Ovary (tissue), 3 donors: ENCODE measurements around the gene MGME1.
A peak's percentile ranks its signal among the peaks of the same experiment; 100 is the strongest.

Experiments used
- EP300 ChIP-seq: sonication (generic); formaldehyde crosslinking; IDR thresholded peaks from one replicate; pipeline ENCODE4 v1.6.1; 2017; ENCODE audit warnings: antibody characterized with exemption
- POLR2A ChIP-seq: fragments of 450-650 bp; IDR thresholded peaks from one replicate; pipeline ENCODE4 v1.6.1; 2017; ENCODE audit warnings: antibody characterized with exemption, mild to moderate bottlenecking, moderate library complexity
- TF ChIP-seq, protein P1 (sequence below), 3 donors: fragments of 450-650 bp in 2 of 3; fragments of 200-600 bp in 1 of 3; IDR thresholded peaks; one replicate each; pipeline versions ENCODE4 v1.5.1 to v1.8.0; 2016 to 2022; ENCODE audit warnings: antibody characterized with exemption in 3 of 3, mild to moderate bottlenecking in 1 of 3
- donor health status: DM: no; HTN: no; CAD: no.

DNA sequence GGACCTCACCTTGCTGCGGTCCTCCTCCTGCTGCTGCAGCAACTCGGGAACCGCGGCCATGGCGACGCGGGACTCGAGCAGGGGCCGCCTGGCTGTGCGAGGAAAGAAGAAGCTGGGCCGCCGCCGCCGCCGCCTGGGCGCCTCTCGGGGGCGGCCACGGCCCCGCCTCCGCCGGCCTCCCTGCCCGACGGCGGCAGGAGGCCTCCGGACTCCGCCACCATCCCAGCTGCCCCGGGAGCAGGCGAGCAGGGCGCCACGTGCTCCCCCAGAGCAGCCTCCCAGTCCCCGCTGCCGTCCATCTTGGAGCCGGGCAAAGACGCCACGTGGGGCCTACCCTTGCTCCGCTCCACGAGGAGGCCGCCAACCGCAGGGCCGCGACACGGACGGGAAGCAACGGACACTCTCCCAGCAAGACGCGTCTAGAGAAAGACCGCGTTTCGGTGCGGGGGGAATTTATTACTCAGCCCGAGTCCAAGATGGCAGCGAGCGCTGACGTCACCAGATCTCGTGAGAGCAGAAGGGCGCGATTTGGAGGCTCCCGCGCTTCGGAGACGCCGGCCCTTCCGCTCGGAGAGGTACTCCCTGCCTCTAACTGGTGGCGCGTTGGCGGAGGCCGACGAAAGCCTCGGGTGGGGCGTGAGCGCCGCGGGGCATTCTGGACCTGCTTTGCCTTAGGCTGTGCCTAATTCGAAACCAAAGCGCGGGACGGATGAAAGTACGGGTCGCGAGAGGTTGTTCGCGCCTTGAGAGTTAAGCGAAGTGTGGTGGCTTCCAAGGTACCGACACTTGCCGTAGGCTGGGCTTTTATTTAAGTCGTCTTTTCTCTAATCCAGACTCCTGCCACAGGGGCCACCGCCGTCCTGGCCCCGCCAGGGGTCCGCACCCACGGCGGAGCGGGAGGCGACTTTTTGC lies at the start of gene MGME1, which contains the start of gene SNX5:
- TF ChIP-seq, protein P1, sequence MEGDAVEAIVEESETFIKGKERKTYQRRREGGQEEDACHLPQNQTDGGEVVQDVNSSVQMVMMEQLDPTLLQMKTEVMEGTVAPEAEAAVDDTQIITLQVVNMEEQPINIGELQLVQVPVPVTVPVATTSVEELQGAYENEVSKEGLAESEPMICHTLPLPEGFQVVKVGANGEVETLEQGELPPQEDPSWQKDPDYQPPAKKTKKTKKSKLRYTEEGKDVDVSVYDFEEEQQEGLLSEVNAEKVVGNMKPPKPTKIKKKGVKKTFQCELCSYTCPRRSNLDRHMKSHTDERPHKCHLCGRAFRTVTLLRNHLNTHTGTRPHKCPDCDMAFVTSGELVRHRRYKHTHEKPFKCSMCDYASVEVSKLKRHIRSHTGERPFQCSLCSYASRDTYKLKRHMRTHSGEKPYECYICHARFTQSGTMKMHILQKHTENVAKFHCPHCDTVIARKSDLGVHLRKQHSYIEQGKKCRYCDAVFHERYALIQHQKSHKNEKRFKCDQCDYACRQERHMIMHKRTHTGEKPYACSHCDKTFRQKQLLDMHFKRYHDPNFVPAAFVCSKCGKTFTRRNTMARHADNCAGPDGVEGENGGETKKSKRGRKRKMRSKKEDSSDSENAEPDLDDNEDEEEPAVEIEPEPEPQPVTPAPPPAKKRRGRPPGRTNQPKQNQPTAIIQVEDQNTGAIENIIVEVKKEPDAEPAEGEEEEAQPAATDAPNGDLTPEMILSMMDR (IDR thresholded peaks at IDR 0.05) = peak in 1 of 3 donors; percentile 10
- no peak for TF ChIP-seq POLR2A
- TF ChIP-seq EP300 = peak; percentile 81
